Measurements from ENCODE around the gene TMPRSS12.
"Not testable (repeated sequence)": the region's sequence is repeated elsewhere in the genome, so short reads cannot be mapped to it uniquely, and the experiment has no call there.

The TMPRSS12 gene

DNA sequence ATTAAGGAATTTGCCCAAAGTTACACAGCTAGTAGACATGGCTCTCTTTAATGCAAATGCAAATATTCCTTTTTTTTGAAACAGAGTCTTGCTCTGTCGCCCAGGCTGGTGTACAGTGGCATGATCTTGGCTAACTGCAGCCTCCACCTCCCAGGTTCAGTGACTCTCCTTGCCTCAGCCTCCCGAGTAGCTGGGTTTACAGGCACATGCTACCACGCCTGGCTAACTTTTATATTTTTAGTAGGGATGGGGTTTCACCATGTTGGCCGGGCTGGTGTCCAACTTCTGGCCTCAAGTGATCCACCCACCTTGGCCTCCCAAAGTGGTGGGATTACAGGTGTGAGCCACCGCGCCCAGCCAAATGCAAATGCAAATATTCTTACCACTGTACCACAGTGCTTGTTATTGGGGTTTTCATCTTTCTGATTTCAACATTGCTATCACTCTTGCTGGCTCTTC lies 85.1 kb downstream of the TMPRSS12 start:
- Mint-ChIP-seq H3K4me1 (peaks cover 25% of the 10 kb centered on the region), H3K27ac (peak overlapping the region; percentile 11), H3K36me3 (no peaks in the 10 kb centered on the region), H3K9me3 (no peaks in the 10 kb centered on the region), H3K4me3 (peak overlapping the region; percentile 23)
- ATAC-seq, result no peak
- DNase-seq (ENCODE audit: low spot score in 2 of 2), result no peak

DNA sequence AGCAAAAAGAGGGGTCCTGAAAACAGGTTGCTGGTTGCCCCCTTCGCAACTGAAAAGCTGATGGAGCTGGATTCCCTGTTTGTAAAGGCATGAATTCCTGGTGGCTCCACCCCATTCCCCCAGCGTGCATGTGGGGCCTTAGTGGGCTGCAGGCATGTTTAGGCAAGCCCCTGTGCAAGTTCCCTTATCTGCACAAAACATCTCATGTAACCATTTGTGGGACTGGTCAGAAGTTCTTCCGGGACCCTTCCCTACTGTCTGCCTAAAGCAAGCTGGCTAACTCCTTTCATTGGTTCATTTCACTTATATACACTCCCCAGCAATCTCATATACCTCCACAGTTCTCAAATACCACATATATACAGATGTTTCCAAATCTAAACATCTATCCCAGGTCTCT lies 85.7 kb downstream of the TMPRSS12 start:
- peak overlapping the region; percentile 11 for H3K27ac Mint-ChIP-seq
- no peak for DNase-seq (ENCODE audit: low spot score in 2 of 2)
- H3K4me3 Mint-ChIP-seq, result no peak overlapping the region
- H3K4me1 Mint-ChIP-seq, result peaks cover 22% of the 10 kb centered on the region
- ATAC-seq, result no peak
- H3K36me3 Mint-ChIP-seq, result no peaks in the 10 kb centered on the region
- no peaks in the 10 kb centered on the region for H3K9me3 Mint-ChIP-seq

DNA sequence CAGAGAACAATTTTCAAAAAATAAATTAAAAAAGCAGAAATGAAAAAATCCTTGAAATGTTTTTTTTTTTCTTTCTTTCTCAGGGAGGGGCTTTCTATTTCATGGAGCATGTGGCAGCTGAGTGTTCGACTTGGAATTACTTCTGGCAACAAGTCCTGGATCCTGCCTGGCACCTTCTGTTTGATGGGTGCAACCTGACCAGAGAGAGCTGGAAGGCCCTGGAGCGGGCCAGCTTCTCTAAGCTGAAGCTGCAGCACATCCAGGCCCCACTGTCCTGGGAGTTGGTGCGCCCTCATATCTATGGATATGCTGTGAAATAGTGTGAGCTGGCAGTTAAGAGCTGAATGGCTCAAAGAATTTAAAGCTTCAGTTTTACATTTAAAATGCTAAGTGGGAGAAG lies 87.1 kb downstream of the TMPRSS12 start:
- Mint-ChIP-seq H3K4me1 (peaks cover 13% of the 10 kb centered on the region), H3K36me3 (no peaks in the 10 kb centered on the region), H3K9me3 (no peaks in the 10 kb centered on the region), H3K27ac (peak overlapping the region; percentile 33), H3K4me3 (no peak overlapping the region)
- DNase-seq (ENCODE audit: low spot score in 2 of 2) (no peak), ATAC-seq (no peak)

DNA sequence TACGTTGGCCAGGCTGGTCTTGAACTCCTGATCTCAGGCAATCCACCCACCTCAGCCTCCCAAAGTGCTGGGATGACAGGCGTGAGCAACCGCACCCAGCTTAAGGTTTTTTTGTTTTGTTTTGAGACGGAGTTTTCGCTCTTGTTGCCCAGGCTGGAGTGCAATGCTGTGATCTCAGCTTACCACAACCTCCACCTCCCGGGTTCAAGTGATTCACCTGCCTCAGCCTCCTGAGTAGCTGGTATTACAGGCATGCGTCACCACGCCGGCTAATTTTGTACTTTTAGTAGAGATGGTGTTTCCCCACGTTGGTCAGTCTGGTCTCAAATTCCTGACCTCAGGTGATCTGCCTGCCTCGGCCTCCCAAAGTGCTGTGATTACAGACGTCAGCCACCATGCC lies 87.8 kb downstream of the TMPRSS12 start:
- H3K9me3 Mint-ChIP-seq; DNase-seq (ENCODE audit: low spot score in 2 of 2); H3K36me3 Mint-ChIP-seq; ATAC-seq; H3K4me3 Mint-ChIP-seq; H3K27ac Mint-ChIP-seq; H3K4me1 Mint-ChIP-seq: not testable (repeated sequence)

DNA sequence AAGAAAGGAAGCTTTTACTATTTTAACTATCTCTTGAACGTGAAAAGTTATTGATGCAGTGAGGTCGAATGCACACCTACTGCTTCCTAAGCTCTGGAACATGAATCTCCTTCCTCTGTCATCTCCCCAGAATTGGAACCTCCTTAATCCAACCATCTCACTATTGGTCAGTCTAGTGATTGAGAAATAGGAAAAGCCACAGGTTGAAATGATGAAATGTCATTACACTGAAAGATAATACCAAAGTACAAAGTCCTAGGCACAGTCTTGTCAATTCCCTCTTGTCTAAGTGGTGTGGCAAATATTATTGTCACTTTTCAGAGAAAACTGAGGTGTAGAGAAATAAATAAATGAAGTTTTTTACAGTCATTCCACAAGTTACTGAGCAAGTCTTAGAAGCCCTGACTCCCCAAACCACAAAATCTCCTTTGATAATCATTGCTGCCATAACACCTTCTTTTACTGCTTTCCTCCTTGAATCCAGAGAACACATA lies 90.1 kb downstream of the TMPRSS12 start:
- Mint-ChIP-seq H3K27ac (no peak overlapping the region), H3K4me1 (no peaks in the 10 kb centered on the region), H3K4me3 (no peak overlapping the region), H3K9me3 (no peaks in the 10 kb centered on the region), H3K36me3 (no peaks in the 10 kb centered on the region)
- DNase-seq (ENCODE audit: low spot score in 2 of 2), result no peak
- ATAC-seq, result peak; percentile 60

DNA sequence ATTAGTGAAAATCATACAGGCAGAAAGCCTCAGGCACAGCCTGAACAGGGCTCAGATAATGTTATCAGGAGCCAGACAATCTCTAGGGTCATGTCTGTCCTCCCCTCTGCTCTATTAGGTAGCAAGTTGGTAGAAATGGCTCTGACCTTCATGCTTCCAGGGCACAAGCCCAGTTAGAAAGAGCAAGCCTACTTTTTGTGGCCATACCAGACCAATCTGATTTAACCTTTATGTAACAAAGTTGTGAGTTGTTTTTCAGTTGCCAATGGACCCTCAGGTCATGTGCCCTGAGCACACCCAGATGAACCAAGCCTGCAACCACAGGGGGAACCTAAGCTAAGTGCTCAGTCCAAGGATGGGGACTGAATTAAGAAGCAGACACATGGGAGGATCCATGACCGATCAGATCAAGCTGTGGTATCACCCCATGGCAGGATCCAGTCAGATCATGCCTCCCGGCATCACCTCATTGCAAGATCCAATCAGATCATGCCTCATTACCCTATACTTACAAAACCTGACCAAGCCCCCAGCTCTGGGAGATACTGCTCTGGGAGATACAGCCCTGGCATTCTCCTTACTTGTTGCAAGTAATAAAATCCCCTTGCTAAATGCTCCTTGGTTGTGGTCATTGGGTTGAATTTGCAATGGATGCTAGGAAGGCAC lies 90.9 kb downstream of the TMPRSS12 start:
- peak; percentile 45 for ATAC-seq
- Mint-ChIP-seq H3K4me1 (no peaks in the 10 kb centered on the region), H3K4me3 (no peak overlapping the region), H3K9me3 (no peaks in the 10 kb centered on the region), H3K36me3 (no peaks in the 10 kb centered on the region), H3K27ac (no peak overlapping the region)
- DNase-seq (ENCODE audit: low spot score in 2 of 2), result peak in 1 of 2 donors; percentile 43

DNA sequence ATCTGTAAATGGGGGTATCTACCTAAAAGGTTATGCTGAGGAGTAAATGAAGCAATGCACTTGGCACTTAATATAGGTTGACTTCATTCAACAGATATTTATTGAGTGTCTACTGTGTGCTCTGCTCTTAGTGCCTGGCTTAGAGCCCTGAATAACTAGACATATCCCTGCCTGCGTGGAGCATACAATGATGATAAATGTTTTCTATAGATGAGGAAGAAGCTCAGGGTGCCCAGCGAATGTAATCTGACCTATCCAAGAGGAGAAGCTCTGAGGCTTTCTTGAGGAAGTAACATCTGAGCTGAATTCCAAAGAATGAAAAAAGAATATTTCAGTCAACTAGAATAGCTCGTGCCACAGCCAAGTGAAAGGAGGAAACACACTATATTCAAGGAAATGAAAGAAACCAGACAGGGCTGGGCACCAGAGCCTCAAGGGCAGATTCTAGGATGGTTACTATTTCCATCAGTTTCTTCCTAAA lies 91.7 kb downstream of the TMPRSS12 start:
- Mint-ChIP-seq H3K27ac (no peak overlapping the region), H3K4me1 (no peaks in the 10 kb centered on the region), H3K9me3 (no peaks in the 10 kb centered on the region), H3K36me3 (no peaks in the 10 kb centered on the region), H3K4me3 (no peak overlapping the region)
- ATAC-seq (no peak), DNase-seq (ENCODE audit: low spot score in 2 of 2) (peak in 1 of 2 donors; percentile 28)

DNA sequence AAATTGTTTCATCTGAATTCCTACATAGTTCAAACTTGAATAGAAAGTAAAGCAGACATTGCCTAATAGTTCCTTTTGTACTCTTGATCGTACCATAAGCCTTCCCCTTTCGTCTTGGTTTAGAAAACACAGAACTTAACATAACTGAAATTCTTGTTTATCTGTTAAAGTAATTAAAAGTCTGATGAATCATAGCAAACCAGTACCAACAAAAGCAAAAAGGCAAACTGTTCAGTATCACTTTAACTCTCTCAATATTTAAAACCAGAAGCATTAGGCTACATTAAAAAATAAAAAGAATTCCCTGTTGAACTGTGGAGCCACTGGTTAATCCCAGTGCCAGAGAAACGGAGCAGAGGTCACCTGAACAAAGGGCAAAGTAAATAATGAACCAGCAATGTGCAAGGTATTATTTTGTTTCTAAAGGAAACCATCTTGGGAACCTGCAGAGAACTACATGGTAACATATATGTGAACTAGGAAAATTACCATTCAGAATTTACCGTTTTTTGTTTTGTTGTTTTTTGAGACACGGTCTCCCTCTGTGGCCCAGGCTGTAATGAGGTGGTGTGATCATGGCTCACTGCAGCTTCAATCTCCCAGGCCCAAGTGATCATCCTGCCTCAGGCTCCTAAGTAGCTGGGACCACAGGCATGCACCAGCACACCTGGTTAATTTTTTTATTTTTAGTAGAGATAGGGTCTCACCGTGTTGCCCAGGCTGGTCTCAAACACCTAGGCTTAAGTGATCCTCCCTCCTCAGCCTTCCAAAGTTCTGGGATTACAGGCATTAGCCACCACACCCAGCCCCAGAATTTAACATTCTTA lies 92.5 kb downstream of the TMPRSS12 start:
- H3K4me1 Mint-ChIP-seq, result no peaks in the 10 kb centered on the region
- no peaks in the 10 kb centered on the region for H3K9me3 Mint-ChIP-seq
- DNase-seq (ENCODE audit: low spot score in 2 of 2) (no peak), ATAC-seq (no peak)
- no peak overlapping the region for H3K27ac Mint-ChIP-seq
- no peak overlapping the region for H3K4me3 Mint-ChIP-seq
- no peaks in the 10 kb centered on the region for H3K36me3 Mint-ChIP-seq

DNA sequence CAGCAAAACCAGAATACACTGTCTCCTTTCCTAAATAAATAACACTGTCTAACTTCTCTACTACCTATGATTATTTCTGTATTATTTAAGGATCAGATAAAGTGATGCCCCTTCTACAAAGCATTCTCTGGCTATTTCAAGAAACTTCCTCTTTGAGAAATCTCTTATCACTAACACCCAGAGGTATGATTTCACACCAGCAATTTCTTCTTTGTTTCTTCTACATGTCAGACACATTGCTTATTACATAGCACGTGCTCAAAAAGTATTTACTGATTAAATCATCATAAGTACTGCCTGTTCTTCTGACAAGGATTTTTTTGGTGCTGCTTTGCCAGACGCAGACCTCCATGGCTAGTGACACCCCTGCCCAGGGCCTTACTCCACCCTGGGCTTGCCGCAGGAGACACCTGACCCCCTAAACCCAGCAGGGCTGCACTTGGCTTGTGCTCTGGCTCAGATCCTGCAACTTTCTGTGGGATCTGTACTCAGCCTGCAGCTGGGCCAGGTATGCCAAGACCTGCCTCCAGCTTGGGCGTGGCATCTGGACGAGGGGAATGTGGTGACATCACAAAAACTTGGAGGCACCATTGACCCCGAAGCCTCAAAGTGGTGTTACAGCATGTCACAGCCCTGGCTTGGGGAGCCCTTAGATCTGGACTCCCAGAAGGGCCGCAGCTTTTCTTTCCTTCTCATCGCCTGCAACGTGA lies 94.2 kb downstream of the TMPRSS12 start:
- Mint-ChIP-seq H3K36me3 (no peaks in the 10 kb centered on the region), H3K4me1 (no peaks in the 10 kb centered on the region), H3K27ac (no peak overlapping the region), H3K4me3 (no peak overlapping the region), H3K9me3 (no peaks in the 10 kb centered on the region)
- ATAC-seq (no peak), DNase-seq (ENCODE audit: low spot score in 2 of 2) (peak in 1 of 2 donors; percentile 30)
